Muscle layer of duodenum (tissue), 2 donors: ENCODE results near the gene RASA3.

Source experiments
- H3K27ac ChIP-seq: one replicate; pipeline ENCODE4 v1.7.0; 2013; ENCODE audit warnings: mild to moderate bottlenecking, low read length
- H3K27me3 ChIP-seq: one replicate; pipeline ENCODE4 v1.7.0; 2013; ENCODE audit warnings: low read depth, mild to moderate bottlenecking, control low read depth, low read length
- H3K36me3 ChIP-seq, 2 donors: one replicate each; pipeline ENCODE4 v1.7.0; 2013; ENCODE audit warnings: low read length in 2 of 2, control low read depth in 1 of 2, mild to moderate bottlenecking in 1 of 2; ENCODE audit not compliant: insufficient read depth in 2 of 2, control insufficient read depth in 1 of 2
- H3K4me1 ChIP-seq, 2 donors: one replicate each; pipeline ENCODE4 v1.7.0; 2013; ENCODE audit warnings: low read length in 2 of 2, mild to moderate bottlenecking in 2 of 2, control low read depth in 1 of 2, moderate library complexity in 1 of 2; ENCODE audit not compliant: insufficient read depth in 2 of 2, control insufficient read depth in 1 of 2
- H3K4me3 ChIP-seq, 2 donors: one replicate each; pipeline ENCODE4 v1.7.0; 2013; ENCODE audit warnings: low read length in 2 of 2, low read depth in 1 of 2, mild to moderate bottlenecking in 1 of 2
- H3K9me3 ChIP-seq, 2 donors: one replicate each; pipeline ENCODE4 v1.7.0; 2013; ENCODE audit warnings: low read length in 2 of 2, control low read depth in 1 of 2, mild to moderate bottlenecking in 1 of 2; ENCODE audit not compliant: control insufficient read depth in 1 of 2
- donor health status: healthy.

RASA3 gene

GRCh38 chr13:114072421-114072820 is 60.0 kb downstream of the RASA3 start:
- no peak overlapping the region for H3K4me3 ChIP-seq
- H3K9me3 ChIP-seq, result no peaks in the 10 kb centered on the region
- no peak overlapping the region for H3K27ac ChIP-seq
- H3K4me1 ChIP-seq, result peaks cover 12 to 18% of the 10 kb centered on the region in 2 donors
- H3K27me3 ChIP-seq, result no peaks in the 10 kb centered on the region
- peaks cover 0 to 10% of the 10 kb centered on the region in 2 donors for H3K36me3 ChIP-seq

- Histone ChIP-seq H3K27ac (no peak overlapping the region), H3K4me1 (peaks cover 12 to 21% of the 10 kb centered on the region in 2 donors), H3K27me3 (no peaks in the 10 kb centered on the region), H3K36me3 (peaks cover 0 to 10% of the 10 kb centered on the region in 2 donors), H3K4me3 (no peak overlapping the region), H3K9me3 (no peaks in the 10 kb centered on the region)
Observed at GRCh38 chr13:114071991-114072390, 60.4 kb downstream of the RASA3 start.

GRCh38 chr13:114071410-114071809 is 61.0 kb downstream of the RASA3 start:
- Histone ChIP-seq H3K27ac (peak overlapping the region; percentile 16), H3K4me3 (no peak overlapping the region)

GRCh38 chr13:114070098-114070799 is 62.2 kb downstream of the RASA3 start:
- Histone ChIP-seq H3K4me1 (peaks cover 23 to 38% of the 10 kb centered on the region in 2 donors), H3K4me3 (no peak overlapping the region), H3K36me3 (peaks cover 0 to 15% of the 10 kb centered on the region in 2 donors), H3K27ac (no peak overlapping the region), H3K27me3 (no peaks in the 10 kb centered on the region), H3K9me3 (no peaks in the 10 kb centered on the region)

More at GRCh38 chr13:114071410-114071809, 61.0 kb downstream of the RASA3 start:
- Histone ChIP-seq H3K4me1 (peaks cover 16 to 27% of the 10 kb centered on the region in 2 donors), H3K36me3 (peaks cover 0 to 10% of the 10 kb centered on the region in 2 donors), H3K27me3 (no peaks in the 10 kb centered on the region), H3K9me3 (no peaks in the 10 kb centered on the region)

GRCh38 chr13:114069376-114070097 is 62.9 kb downstream of the RASA3 start:
- Histone ChIP-seq H3K4me3 (no peak overlapping the region), H3K9me3 (no peaks in the 10 kb centered on the region), H3K4me1 (peaks cover 27 to 38% of the 10 kb centered on the region in 2 donors), H3K27me3 (no peaks in the 10 kb centered on the region), H3K27ac (peak overlapping the region; percentile 53), H3K36me3 (peaks cover 0 to 11% of the 10 kb centered on the region in 2 donors)

- H3K27ac ChIP-seq, result peak overlapping the region; percentile 53
- H3K9me3 ChIP-seq, result no peaks in the 10 kb centered on the region
- no peak overlapping the region for H3K4me3 ChIP-seq
- peaks cover 0 to 15% of the 10 kb centered on the region in 2 donors for H3K36me3 ChIP-seq
- no peaks in the 10 kb centered on the region for H3K27me3 ChIP-seq
- peaks cover 34 to 40% of the 10 kb centered on the region in 2 donors for H3K4me1 ChIP-seq
Observed at GRCh38 chr13:114068656-114069318, 63.6 kb downstream of the RASA3 start.

GRCh38 chr13:114067886-114068651 is 64.4 kb downstream of the RASA3 start:
- Histone ChIP-seq H3K27ac (peak overlapping the region; percentile 53), H3K4me1 (peaks cover 39 to 44% of the 10 kb centered on the region in 2 donors), H3K9me3 (no peaks in the 10 kb centered on the region), H3K36me3 (peaks cover 0 to 11% of the 10 kb centered on the region in 2 donors), H3K4me3 (no peak overlapping the region), H3K27me3 (no peaks in the 10 kb centered on the region)

- Histone ChIP-seq H3K9me3 (no peaks in the 10 kb centered on the region), H3K4me3 (no peak overlapping the region), H3K27me3 (no peaks in the 10 kb centered on the region), H3K36me3 (peaks cover 0 to 11% of the 10 kb centered on the region in 2 donors), H3K27ac (peak overlapping the region; percentile 53), H3K4me1 (peaks cover 39 to 50% of the 10 kb centered on the region in 2 donors)
Observed at GRCh38 chr13:114067381-114067885, 65.0 kb downstream of the RASA3 start.

GRCh38 chr13:114066956-114067355 is 65.5 kb downstream of the RASA3 start:
- Histone ChIP-seq H3K36me3 (peaks cover 0 to 11% of the 10 kb centered on the region in 2 donors), H3K27ac (peak overlapping the region; percentile 96), H3K9me3 (no peaks in the 10 kb centered on the region), H3K4me3 (no peak overlapping the region), H3K27me3 (no peaks in the 10 kb centered on the region), H3K4me1 (peaks cover 39 to 54% of the 10 kb centered on the region in 2 donors)

GRCh38 chr13:114065926-114066774 is 66.3 kb downstream of the RASA3 start:
- Histone ChIP-seq H3K36me3 (peaks cover 0 to 11% of the 10 kb centered on the region in 2 donors), H3K4me3 (peak overlapping the region in 1 of 2 donors; percentile 55), H3K9me3 (no peaks in the 10 kb centered on the region), H3K4me1 (peaks cover 39 to 54% of the 10 kb centered on the region in 2 donors), H3K27me3 (no peaks in the 10 kb centered on the region), H3K27ac (peak overlapping the region; percentile 96)
